HCT116 (cell line): Measurements from ENCODE around the gene DOHH. TPM values are rescaled to one million over a fixed set of nuclear protein-coding genes. Genes with fewer than 3 reads are reported as not detected.

Experiments
- ATAC-seq: fragments of 200-7000 bp; cut with Tn5 transposase; 2 replicates; pipeline ENCODE4 v1.9.1; 2020; ENCODE audit warnings: mild to moderate bottlenecking, moderate library complexity
- BruUV-seq: library from RNA; stranded (reverse); fragments of 400-500 nt; replicated peaks from 2 replicates; lab custom pipeline; 2021; lab: Mats Ljungman, UMichigan
- CTCF ChIA-PET: fragments of 300-600 bp; sonication (Branson Sonifier 250); formaldehyde crosslinking; loops from one replicate; lab custom pipeline; 2021; ENCODE audit warnings: antibody characterized with exemption; lab: Charles Lee
- POLR2A ChIA-PET: fragments of 300-600, 350-600 bp; sonication (Branson Sonifier 250); formaldehyde crosslinking; loops from one replicate; lab custom pipeline; 2021; ENCODE audit warnings: antibody characterized with exemption; lab: Charles Lee
- RAD21 ChIA-PET, 2 experiments: fragments of 300-600 bp; sonication (Branson Sonifier 250); formaldehyde crosslinking; loops; one replicate each; lab custom pipeline; 2023; ENCODE audit warnings: low total read pairs in 2 of 2; ENCODE audit not compliant: uncharacterized antibody in 2 of 2, unreplicated experiment in 2 of 2, low non-redundant PET in 1 of 2; lab: Charles Lee
- DNase-seq: peaks from one replicate; pipeline ENCODE4 v3.0.0-alpha.2; 2010; ENCODE audit warnings: low read depth, low spot score
- H2AFZ ChIP-seq: fragments of 200-600 bp; shearing (Covaris generic), sonication (generic); 2 replicates; pipeline ENCODE4 v1.6.1; 2017; ENCODE audit warnings: low read depth, mixed run types, mixed read lengths, antibody characterized with exemption, low read length; ENCODE audit not compliant: poor library complexity, severe bottlenecking
- H3K27ac ChIP-seq: 2 replicates; pipeline ENCODE4 v1.5.1; 2012; ENCODE audit warnings: low read depth, low read length
- H3K27me3 ChIP-seq: fragments of 200-600 bp; sonication (generic); 2 replicates; pipeline ENCODE4 v1.6.1; 2016; ENCODE audit warnings: mixed run types, low read length, mixed read lengths; ENCODE audit not compliant: insufficient read depth
- H3K36me3 ChIP-seq, 2 experiments: fragments of 200-500 bp in 1 of 2; fragments of 200-600 bp in 1 of 2; sonication (Bioruptor generic) in 1 of 2; sonication (generic) in 1 of 2; 2 replicates each; pipeline versions ENCODE4 v1.5.1 to v1.6.1; 2014 to 2016; ENCODE audit warnings: low read length in 2 of 2, inconsistent platforms in 1 of 2, mixed read lengths in 1 of 2, mixed run types in 1 of 2; ENCODE audit not compliant: insufficient read depth in 2 of 2, control insufficient read depth in 1 of 2
- H3K4me1 ChIP-seq, 2 experiments: fragments of 200-600 bp in 1 of 2; sonication (generic) in 1 of 2; 2 replicates each; pipeline versions ENCODE4 v1.5.1 to v1.6.1; 2012 to 2017; ENCODE audit warnings: low read length in 2 of 2, inconsistent platforms in 1 of 2, mild to moderate bottlenecking in 1 of 2, mixed read lengths in 1 of 2, mixed run types in 1 of 2, moderate library complexity in 1 of 2; ENCODE audit not compliant: insufficient read depth in 2 of 2, control insufficient read depth in 1 of 2
- H3K4me2 ChIP-seq: fragments of 200-600 bp; sonication (generic); 2 replicates; pipeline ENCODE4 v1.6.1; 2017; ENCODE audit warnings: mixed run types, low read length, mixed read lengths
- H3K4me3 ChIP-seq, 2 experiments: fragments of 200-600 bp in 1 of 2; sonication (generic) in 1 of 2; replicated peaks in 1 of 2; 2 replicates each; pipeline ENCODE4 v1.5.1; 2011 to 2016; ENCODE audit warnings: low read length in 2 of 2, control low read depth in 1 of 2, low read depth in 1 of 2, mild to moderate bottlenecking in 1 of 2, mixed read lengths in 1 of 2, mixed run types in 1 of 2
- H3K79me2 ChIP-seq: fragments of 200-600 bp; sonication (generic); 2 replicates; pipeline ENCODE4 v1.6.1; 2017; ENCODE audit warnings: mild to moderate bottlenecking, mixed run types, low read length, moderate library complexity, mixed read lengths; ENCODE audit not compliant: insufficient read depth
- H3K9ac ChIP-seq: fragments of 200-600 bp; sonication (generic); 2 replicates; pipeline ENCODE4 v1.6.1; 2016; ENCODE audit warnings: low read length, mixed read lengths
- H3K9me2 ChIP-seq: fragments of 200-600 bp; sonication (generic), shearing (Covaris generic); 2 replicates; pipeline ENCODE4 v1.6.1; 2017; ENCODE audit warnings: mixed run types, mild to moderate bottlenecking, moderate library complexity; ENCODE audit not compliant: insufficient read depth
- H3K9me3 ChIP-seq, 2 experiments: fragments of 200-500 bp in 1 of 2; fragments of 200-600 bp in 1 of 2; sonication (Bioruptor generic) in 1 of 2; sonication (generic) in 1 of 2; 2 replicates each; pipeline ENCODE4 v1.6.1; 2014 to 2017; ENCODE audit warnings: low read length in 2 of 2, mixed read lengths in 2 of 2, inconsistent platforms in 1 of 2, low read depth in 1 of 2, mild to moderate bottlenecking in 1 of 2, mixed run types in 1 of 2, moderate library complexity in 1 of 2; ENCODE audit not compliant: control insufficient read depth in 1 of 2, insufficient read depth in 1 of 2
- H4K20me1 ChIP-seq: fragments of 200-600 bp; sonication (generic), shearing (Covaris generic); 2 replicates; pipeline ENCODE4 v1.6.1; 2017; ENCODE audit warnings: mixed run types, mild to moderate bottlenecking, moderate library complexity; ENCODE audit not compliant: insufficient read depth
- CBX3 ChIP-seq: IDR thresholded peaks from 2 replicates; pipeline ENCODE4 v1.6.1; 2012; ENCODE audit warnings: low read depth
- ELF1 ChIP-seq: IDR thresholded peaks from 2 replicates; pipeline ENCODE4 v1.6.1; 2012; ENCODE audit warnings: low read depth, borderline replicate concordance
- EZH2phosphoT487 ChIP-seq: fragments of 200-600 bp; IDR thresholded peaks from 2 replicates; pipeline ENCODE4 v1.6.1; 2018; ENCODE audit warnings: antibody characterized with exemption, borderline replicate concordance
- FOSL1 ChIP-seq: IDR thresholded peaks from 2 replicates; pipeline ENCODE4 v1.6.1; 2012; ENCODE audit warnings: low read depth
- TCF7L2 ChIP-seq: IDR thresholded peaks from 2 replicates; pipeline ENCODE4 v1.7.0; 2011; ENCODE audit warnings: borderline replicate concordance, inconsistent platforms; ENCODE audit not compliant: insufficient read depth, insufficient read length; ENCODE audit errors: extremely low read depth
- ZFX ChIP-seq: fragments of 450-650 bp; IDR thresholded peaks from 2 replicates; pipeline ENCODE4 v1.6.1; 2017
- ZNF274 ChIP-seq: fragments of 200-500 bp; sonication (Bioruptor generic); IDR thresholded peaks from 2 replicates; pipeline ENCODE4 v1.6.1; 2014; ENCODE audit warnings: mild to moderate bottlenecking, low read depth, low read length, inconsistent platforms
- intact Hi-C: fragments of 100-400 bp; cut with micrococcal nuclease; formaldehyde crosslinking; loops from 2 replicates; pipeline ENCODE4 v1.10.0; 2022
- total RNA-seq: library from RNA; stranded (reverse); gene quantifications from one replicate; pipeline ENCODE4 v1.2.1, GENCODE V29; 2021; ENCODE audit not compliant: unreplicated experiment

Gene DOHH
- total RNA-seq, 1 experiment from 2014 or later, result 20.9 TPM

GRCh38 chr19:3522421-3523360, 22.2 kb upstream of the DOHH start:
- ChIA-PET RAD21 (no interaction called here), CTCF (no interaction called here), POLR2A (no interaction called here)
- ATAC-seq, result no peak
- H3K27ac ChIP-seq, result no peak overlapping the region
- H3K27me3 ChIP-seq, result no peaks in the 10 kb centered on the region
- no peaks in the 10 kb centered on the region for H3K9me3 ChIP-seq
- no peak overlapping the region for H2AFZ ChIP-seq
- no peak overlapping the region for H3K4me3 ChIP-seq
- H4K20me1 ChIP-seq, result no peaks in the 10 kb centered on the region
- TF ChIP-seq TCF7L2 (no peak), ZFX (no peak)
- intact Hi-C loops, result no loop called here
- BruUV-seq, result no TSS peak
- H3K9me2 ChIP-seq, result no peaks in the 10 kb centered on the region
- H3K79me2 ChIP-seq, result peaks cover 45% of the 10 kb centered on the region
- no peak for DNase-seq
- no peak overlapping the region for H3K9ac ChIP-seq
- peaks cover 0 to 13% of the 10 kb centered on the region in 2 experiments; a peak in 1 of 4 replicates for H3K4me1 ChIP-seq
- peaks cover 13 to 16% of the 10 kb centered on the region in 2 experiments; a peak in 3 of 4 replicates for H3K36me3 ChIP-seq
- no peak overlapping the region for H3K4me2 ChIP-seq

GRCh38 chr19:3521104-3521445, 20.6 kb upstream of the DOHH start:
- Histone ChIP-seq H3K36me3 (peaks cover 8 to 10% of the 10 kb centered on the region in 2 experiments; a peak in 3 of 4 replicates), H3K79me2 (peaks cover 58% of the 10 kb centered on the region)

More at GRCh38 chr19:3521104-3521445, 20.6 kb upstream of the DOHH start:
- no peak overlapping the region for H3K27ac ChIP-seq
- H3K9me3 ChIP-seq, result no peaks in the 10 kb centered on the region
- H4K20me1 ChIP-seq, result no peaks in the 10 kb centered on the region
- H3K4me2 ChIP-seq, result no peak overlapping the region
- no peaks in the 10 kb centered on the region for H3K27me3 ChIP-seq
- H3K4me3 ChIP-seq, result no peak overlapping the region
- H3K9ac ChIP-seq, result no peak overlapping the region
- ChIA-PET POLR2A (no interaction called here), CTCF (no interaction called here), RAD21 (no interaction called here)
- ATAC-seq (no peak), DNase-seq (no peak)
- no TSS peak for BruUV-seq
- intact Hi-C loops, result no loop called here
- H3K9me2 ChIP-seq, result no peaks in the 10 kb centered on the region
- TF ChIP-seq EZH2phosphoT487 (no peak), FOSL1 (no peak), ELF1 (no peak), CBX3 (no peak), ZNF274 (no peak)
- H2AFZ ChIP-seq, result no peak overlapping the region
- H3K4me1 ChIP-seq, result peaks cover 3 to 13% of the 10 kb centered on the region in 2 experiments; a peak in 2 of 4 replicates
